Stimulated activated CD4-positive, alpha-beta T cell treated with anti-CD3 and anti-CD28 coated beads, Interleukin-1b, Interleukin-23, amount 100 ng/mL, for 4 hours (primary cell): ENCODE results near the gene RHCG.

Experiments used
- DNase-seq, 2 donors: peaks; one replicate each; pipeline ENCODE4 v3.0.0-alpha.2; 2020; ENCODE audit warnings: low read depth in 2 of 2

Gene RHCG

DNA sequence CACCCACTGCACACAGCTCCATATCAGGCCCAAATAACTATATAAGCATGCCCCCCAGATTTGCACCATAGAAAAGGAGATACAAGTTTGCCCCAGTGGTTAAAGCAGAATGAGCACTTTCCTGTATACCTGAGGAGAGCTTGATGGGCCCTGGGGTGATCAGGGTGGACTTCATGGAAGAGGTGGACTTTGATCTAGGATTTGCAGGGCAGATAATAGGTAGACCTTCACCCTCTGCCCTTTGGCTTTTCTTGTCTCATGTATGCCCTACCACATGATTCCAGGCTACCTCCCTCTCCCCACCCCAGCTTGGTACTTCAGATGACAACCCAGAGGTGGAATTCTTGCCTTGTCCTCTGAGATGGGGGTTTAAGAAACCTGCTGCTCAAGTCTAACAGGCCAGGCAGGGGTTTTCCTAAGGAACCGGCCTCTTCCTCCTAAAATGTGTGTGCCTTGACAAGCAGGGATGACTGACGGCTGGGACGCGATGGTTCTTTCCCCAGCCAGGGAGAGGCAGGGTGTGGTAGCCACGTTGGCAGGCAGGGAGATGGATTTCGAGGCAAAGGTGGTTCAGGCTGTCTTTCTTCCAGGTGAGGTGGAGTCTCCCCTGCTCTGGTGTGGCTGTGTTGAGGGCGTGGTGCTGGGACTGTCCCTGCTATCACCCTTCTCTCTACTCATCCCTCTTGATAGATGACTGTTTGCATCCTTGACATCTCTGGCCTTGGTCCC, 6.6 kb upstream of the RHCG start:
- DNase-seq = no peak

DNA sequence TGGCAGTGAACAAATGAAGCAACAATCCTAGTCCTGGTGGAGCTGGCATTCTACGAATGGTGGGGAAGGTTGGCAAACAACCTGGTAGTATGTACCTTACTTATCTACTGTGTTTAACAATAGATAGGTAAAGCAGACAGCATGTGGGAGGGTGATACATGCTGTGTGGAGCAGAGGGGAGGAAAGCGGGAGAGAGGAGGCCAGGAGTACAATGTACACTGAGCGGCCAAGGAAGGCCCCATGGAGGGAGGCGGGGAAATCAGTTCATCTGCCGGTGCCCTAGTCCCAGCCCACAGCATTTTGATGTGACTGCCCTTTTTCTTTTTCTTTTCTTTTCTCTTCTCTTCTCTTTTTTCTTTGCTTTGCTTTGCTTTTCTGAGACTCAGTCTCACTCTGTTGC, 5.3 kb upstream of the RHCG start:
- DNase-seq = no peak

DNA sequence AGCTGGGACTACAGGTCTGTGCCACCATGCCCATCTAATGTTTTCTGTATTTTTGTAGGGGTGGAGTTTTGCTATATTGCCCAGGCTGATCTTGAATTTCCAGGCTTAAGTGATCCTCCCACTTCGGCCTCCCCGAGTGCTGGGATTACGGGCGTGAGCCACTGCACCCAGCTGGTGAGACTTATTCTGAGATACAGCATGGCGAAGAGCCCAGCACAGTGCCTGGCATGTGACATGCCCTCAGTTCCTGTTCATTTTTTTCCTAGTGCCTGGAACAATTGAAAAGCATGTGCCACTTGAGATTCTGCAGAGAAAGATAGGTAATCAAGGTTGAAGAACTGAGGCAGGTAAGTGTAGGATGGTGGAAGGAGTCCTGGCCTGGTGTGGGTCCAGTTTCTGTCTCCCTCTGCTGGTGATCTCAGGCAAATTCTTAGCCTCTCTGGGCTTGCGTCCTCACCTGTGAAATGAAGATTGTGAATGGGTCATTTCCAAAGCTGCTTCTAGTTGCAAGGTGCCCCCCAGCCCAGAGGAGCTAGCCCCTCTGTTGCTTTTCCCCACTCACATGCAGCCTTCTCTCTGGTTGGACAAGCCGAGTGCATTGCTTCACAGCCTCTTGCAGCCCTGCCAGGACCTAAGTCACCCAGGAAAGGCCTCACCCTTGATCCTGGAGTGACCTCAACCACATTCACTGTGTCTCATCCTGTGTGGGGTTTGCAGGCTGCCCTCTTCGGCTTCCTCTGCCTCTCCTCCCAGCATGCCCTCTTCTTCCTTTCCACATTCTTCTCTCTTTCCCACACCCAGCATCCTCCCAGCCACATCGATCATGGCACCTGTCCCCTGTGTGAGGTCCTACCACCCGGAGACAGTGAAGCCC, 4.3 kb upstream of the RHCG start:
- DNase-seq = no peak

DNA sequence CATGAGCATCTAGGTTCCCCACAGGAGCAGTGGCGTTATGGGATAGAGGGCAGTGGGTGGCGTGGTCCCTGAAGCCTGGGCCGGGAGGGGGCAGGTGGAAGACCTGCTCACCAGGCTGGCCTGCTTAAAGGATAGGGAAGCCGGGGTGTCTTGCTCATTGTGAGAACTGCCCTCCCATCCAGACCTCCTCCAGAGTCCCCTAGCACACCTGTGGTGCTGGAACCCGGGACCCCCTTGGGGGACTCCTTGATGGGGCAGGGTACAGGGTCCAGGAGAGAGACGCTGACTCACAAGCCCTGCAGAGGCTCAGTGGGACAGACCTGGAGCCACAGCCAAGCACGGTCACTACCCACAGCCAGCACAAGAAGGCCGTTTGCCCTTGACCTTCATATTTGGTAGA, 2.8 kb upstream of the RHCG start:
- no peak for DNase-seq

DNA sequence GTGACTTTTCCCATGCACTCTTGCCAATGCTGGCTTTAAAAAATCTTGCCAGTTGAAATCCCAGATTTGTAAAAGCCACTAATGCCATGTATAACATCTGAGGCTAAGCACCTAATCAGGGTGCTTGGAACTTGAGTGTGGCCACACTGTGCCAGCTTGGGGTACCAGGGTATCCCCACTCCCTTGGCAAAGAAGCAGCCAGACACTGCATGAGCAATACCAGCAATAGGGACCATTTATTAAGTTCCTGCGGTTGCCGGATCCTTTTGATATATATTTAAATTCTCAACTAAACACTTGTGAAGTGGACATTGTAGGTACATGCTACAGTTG, 2.2 kb upstream of the RHCG start:
- DNase-seq = no peak

DNA sequence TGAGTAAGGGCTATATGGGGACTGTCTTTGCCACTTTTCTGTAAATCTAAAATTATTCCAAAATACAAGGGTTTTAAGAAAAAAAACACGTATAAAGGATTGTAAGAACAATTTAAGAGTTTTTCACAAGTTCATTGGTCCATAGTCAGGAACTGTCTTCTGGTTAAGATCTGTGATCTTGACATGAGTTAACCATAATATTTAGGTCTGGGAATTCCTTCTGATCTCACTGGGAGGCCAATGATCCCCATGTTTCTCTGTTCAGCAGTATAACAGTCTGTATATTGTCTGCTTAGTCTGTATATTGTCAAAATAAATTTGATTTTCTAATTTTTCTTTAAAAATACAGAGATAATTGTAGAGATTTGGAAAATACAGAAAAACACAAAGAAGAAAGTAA, 848 bp upstream of the RHCG start:
- no peak for DNase-seq

DNA sequence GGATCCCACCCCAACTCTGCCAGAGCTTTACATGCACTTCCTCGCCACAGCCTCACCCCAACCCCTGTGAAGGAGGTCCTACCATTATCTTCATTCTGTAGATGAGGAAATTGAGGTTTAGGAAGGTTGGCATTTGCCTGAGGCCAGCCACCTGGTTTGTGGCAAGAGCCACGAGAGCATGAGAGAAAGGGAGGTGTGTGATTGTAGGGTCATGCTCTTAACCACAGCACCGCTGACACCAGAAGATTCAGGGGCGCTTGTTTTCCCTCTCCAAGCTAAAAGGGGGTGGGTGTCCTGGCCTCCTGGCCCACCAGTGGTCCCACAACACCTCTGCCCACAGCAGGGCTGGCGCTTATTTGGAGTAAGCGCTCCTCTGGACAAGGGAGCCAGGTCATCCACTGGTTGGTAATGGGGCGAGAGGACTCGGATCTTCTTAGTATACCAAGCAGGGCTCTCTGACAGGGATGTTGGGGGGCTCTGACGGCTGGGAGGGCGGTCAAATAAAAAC, 691 bp downstream of the RHCG start:
- DNase-seq = no peak

DNA sequence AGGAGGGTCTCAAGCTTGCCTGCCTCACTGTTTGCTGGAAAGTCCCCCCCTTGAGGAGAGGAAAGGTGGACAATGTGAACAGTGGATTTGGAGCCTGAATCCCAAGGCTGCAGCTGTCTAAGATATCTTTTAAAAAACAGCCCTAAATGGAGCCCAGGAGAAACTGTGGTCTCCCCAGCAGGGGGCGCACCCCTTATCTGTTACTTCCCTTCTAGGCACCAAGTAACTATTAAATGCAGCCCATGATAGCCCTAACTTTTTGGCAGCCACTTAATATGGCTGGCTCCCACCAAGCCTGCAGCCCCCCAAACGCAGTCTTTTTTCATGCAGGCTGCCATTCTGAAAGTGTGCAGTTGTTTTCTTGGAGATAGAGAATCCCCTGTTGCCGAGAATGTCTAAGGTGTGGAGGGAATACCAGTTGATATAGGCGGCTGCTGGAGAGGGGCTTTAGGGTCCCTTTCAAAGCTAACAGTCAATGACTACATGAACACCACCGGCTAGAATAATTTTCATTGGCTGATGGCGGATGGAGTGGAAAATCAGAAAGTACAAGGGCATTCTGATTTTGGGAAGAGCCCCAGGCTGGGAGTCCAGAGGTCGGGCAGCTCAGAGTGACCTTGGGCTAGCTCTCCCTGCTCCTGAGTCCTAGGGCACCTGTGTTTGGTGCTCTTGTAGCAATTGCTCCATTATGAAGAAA, 1.3 kb downstream of the RHCG start:
- DNase-seq = no peak

DNA sequence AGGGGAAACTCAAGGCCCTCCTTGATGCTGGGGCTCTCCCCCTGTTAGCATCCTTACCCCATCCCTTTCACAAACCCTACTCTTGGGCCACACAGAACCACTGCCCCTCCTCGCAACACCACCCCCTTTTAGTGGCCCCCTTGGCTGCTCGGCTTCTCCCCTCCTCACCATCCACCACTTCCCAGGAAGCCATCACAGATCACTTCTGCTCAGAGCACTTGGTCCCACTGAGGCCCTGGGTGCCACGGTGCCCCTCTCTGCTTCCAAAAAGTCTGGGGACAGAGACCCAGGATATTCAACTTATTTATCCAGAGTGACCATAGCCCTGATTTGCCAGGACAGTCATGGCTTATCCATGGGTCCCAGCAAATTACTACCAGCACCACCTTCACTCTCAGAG, 2.4 kb downstream of the RHCG start:
- DNase-seq = no peak

DNA sequence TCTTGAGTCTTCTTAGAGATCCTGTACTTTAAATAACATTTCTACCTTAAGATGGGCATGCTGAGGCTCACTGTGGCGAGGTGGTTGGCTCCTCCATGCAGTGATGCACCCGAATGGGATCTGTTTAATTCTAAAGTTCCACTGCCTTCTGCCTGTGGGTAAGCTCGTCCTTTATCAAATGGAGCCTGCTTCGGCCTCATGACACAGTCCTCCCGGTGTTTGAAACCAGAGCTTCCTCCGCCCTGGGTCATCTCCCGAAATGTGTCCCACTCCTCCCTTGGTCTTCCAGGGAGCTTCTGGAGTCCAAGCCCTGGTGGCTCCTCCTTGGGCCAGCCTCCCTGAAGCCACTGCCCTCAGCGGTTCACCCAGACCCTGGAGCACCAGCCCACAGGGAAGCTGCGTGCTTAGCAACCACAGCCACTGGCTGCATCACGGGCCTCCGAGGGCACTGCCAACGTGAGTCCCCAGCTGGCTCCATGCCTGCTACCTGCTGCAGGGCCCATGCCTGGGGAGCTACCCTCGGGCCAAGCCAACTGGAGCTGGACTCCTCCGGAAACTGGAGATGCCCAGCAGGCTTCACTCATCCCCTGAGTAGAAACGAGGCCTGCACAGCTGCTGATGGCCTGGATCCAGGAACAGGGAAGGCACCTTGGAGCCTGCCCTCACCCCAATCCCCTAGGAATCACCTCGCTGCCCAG, 3.3 kb downstream of the RHCG start:
- DNase-seq = no peak

DNA sequence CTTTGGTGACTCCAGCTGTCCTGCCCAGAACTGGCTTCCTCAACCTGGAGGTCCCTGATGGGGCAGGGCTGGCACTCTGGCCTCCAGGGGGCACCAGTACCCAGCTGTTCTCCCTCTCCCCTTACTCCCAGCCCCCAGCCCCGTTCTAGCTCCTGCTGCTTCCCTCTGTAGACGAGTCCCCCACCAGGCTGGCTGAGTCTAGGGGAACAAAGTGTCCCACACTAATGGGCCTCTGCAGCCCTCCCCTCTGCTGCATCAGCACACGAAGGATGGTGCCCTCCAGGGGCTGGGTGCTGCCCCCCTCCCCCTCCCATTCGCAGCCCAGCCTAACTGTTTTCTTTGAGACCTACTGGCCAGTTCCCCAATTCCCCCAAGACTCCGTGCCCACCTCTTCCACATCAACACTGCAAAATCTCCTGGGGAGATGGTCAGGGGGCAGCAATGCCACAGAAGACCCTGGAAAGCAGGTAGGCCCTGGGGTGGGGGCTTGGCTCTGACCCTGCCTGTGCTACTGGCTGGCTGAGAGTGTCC, 4.2 kb downstream of the RHCG start:
- no peak for DNase-seq

DNA sequence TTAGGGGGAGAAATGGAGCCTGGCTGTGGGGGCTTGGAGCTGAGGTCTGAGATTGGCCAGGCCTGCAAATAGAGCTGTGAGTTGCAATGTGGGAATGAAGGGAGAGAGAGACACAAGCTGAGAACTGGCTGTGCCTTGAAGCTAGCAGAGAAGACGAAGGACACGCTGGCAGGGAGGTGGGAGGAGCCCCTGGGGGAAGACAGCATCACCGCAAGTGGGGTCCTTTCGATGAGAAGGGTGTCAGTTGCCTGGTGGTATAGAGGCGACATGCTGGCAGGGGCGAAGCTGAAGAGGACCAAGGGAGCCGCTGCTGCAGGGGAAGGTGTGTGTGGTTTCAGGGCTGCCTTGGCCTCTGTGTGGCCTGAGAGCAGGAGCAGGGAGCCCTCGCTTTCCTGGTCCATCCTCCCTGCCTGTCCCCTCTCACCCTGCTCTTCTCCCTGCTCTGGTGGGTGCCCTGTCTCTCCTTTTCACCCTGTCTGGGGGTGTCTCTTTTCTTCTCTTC, 5.5 kb downstream of the RHCG start:
- DNase-seq = no peak

DNA sequence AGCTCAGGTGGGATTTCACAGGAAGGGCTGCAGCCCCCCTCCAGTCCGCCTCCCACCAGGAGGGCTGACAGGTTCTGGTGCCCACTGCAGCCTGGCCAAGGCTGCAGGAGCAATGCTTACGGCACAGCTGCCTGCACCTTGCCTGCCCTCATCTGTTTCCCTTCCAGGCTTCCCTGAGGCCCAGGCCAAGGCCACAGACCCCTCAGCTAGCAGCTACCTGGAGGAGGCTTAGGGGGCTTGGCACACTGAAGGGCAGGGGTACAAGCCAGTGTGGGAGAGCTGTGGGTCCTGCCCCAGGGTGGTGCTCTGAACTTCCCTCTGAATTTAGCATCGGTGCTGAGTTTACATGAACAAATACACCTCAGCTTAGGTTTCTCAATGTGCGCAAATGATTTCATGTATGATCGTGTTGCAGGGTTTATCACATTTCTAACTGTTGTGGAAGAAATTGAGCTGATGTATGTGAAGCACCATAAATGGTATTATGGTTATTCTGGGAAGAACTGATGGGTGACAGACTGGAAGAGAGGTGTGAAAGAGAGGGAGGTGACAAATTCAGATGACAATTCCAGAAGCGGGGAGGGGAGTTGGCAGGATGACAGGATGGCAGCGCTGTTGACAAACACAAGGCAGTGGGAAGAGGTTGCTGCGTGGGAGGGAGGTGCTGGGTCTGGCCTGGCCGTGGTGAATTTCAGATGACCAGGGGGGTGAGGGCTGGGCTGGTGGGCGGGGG, 6.1 kb downstream of the RHCG start:
- no peak for DNase-seq

DNA sequence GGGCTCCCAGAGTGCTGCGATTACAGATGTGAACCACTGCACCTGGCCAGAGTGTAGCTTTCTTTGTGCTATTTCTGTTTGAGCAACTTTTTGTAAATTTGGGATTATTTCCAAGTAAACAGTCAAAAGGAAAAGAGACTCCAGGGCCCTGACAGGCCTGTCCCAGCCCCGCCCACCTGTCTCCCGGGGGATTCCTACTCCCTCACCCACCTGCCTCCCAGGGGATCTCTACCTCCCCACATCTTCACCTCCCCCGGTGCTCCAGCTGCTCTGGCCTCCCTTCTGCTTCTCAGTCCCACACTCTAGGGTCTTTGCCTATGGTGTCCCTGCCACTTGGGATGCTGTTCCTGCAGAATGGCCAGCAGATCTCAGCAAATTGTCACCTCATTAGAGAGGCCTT, 7.0 kb downstream of the RHCG start:
- DNase-seq = no peak

DNA sequence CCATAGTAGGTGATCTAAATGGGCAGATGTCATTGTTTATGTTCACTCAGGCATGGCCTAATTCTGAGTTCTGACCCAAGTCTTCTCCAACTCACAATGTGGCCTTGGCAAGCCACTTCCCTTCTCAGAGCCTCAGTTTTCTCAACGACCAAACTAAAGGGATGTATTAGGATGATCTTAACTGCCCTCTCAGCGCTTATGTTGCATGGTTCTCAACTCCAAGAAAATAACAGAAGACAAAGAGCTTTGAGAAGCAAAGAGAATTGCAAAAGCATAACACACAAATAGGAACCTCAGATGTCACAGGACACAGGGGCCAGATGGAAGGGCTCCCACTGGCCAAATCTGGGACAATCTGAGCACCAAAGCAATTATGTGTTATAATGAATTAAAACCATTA, 8.6 kb downstream of the RHCG start:
- no peak for DNase-seq

DNA sequence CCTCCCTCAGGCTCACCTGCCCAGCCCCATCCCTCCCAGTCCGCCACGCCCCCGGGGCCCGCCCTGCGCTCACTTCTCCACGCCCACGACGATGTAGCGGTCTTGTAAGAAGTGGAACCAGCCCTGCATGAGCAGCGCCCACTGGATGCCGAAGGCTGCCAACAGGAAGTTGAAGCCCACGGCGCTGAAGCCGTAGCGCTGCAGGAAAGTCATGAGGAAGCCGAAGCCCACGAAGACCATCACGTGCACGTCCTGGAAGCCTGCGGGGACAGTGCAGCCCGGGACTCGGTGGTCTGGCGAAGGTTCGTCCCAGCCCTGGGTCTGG, 9.7 kb downstream of the RHCG start:
- peak; percentile 24 to 35 for DNase-seq

DNA sequence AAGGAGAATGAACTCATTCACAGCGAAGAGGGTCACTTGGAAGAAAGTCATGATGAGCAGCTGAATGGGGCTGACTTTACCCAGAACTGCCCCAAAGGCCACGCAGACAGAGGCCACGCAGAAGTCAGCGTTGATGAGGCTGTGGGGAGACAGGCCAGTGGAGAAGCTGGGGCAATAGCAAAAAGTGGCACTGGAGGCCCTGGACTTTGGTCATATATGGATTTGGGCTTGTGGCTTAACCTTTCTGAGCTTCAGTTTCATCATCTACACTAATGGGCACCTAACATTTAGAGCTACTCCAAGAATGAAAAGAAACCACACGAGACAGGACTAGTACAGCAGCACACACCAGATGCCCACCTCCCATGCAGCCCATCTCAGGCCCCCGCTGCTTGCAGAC, 13.3 kb downstream of the RHCG start:
- DNase-seq = no peak

DNA sequence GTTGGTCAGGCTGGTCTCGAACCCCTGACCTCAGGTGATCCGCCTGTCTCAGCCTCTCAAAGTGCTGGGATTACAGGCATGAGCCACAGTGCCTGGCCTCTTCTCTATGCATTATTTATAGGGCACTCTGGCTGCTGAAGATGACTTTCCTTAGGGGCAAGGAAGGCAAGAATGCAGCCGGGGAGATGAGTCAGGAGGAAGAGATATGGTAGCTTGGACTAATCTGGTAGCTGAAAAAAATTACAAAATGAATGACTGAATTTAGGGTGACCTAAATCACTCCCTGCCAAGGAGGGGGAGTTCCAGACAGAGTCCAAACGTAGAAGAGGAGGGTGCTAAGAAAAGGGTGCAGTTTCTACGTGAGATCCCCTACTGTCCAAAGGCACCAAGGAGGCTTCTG, 14.2 kb downstream of the RHCG start:
- no peak for DNase-seq

DNA sequence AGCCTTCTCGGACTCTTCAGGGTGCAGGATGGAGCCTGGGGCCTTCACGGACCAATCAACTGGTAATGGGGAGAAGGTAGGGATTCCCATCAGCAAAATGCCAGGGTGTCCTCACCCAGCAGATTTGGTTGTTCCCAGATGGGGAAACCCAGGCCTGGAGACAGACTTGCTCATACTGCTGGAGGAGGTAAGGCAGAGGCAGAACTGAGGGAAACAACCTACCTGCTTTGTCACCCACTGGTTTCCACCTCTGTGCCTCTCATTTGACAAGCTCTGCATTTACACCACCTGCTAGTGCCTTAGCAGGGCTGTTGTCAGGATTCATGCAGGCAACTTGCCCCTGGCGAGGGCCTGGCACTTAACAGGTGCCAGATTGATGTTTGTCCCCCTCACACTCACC, 15.9 kb downstream of the RHCG start:
- no peak for DNase-seq

DNA sequence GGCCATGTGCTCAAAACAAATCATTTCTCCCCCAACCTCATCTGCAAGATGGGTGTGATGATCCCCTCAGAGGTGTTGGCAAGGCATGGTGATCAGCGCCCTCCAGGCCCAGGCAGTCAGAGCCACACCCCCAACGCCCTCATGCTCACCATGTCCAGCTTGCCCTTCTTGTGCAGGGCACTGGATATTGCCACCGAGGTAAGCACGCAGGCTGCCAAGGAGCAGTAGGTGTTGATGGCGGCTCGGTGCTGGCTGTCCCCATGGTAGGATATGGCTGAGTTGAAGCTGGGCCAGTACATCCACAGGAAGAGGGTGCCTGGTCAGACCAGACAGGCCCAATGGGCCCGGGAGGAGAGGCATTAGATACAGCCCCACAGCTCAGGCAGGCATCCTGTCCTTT, 17.2 kb downstream of the RHCG start:
- no peak for DNase-seq
